GM12875 (cell line): ENCODE data around the gene MLNR.

Experiments used
- H3K4me3 ChIP-seq: one replicate; pipeline ENCODE4 v1.5.1; 2011; ENCODE audit warnings: low read depth, low read length, control low read depth
- TF ChIP-seq, protein P1 (sequence below): IDR thresholded peaks from 2 replicates; pipeline ENCODE4 v1.5.1; 2011; ENCODE audit warnings: low read depth, mild to moderate bottlenecking, control low read depth, inconsistent platforms, low read length, moderate library complexity, borderline replicate concordance; ENCODE audit not compliant: insufficient read depth

Gene MLNR

DNA sequence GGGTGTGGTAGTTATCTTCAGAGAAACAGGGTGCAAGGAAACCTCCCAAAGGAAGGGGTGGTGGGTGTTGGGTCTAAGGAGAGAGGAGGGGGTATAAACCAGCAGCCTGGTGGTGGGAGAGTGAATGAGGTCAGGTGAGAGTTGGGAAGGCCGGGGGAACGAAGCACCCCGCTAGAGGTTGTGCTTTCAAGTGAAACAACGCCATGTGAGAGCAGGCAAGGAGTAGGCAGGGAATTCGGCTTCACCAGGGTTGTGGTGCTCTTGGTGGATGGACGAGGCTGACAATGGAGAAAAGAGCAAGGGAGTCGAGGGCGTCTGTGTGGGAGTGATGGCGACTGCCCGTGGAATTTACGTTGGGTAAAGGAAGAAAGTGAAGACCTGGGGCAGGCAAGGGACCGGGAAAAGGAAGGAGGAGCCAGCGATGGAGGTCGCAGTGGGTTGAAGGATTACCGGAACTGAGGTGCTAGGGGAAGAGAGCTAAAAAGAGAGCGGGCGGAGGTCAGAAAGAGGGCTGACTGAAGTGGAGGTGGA lies 2.1 kb upstream of the MLNR start:
- TF ChIP-seq, protein P1, sequence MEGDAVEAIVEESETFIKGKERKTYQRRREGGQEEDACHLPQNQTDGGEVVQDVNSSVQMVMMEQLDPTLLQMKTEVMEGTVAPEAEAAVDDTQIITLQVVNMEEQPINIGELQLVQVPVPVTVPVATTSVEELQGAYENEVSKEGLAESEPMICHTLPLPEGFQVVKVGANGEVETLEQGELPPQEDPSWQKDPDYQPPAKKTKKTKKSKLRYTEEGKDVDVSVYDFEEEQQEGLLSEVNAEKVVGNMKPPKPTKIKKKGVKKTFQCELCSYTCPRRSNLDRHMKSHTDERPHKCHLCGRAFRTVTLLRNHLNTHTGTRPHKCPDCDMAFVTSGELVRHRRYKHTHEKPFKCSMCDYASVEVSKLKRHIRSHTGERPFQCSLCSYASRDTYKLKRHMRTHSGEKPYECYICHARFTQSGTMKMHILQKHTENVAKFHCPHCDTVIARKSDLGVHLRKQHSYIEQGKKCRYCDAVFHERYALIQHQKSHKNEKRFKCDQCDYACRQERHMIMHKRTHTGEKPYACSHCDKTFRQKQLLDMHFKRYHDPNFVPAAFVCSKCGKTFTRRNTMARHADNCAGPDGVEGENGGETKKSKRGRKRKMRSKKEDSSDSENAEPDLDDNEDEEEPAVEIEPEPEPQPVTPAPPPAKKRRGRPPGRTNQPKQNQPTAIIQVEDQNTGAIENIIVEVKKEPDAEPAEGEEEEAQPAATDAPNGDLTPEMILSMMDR: no peak
- H3K4me3 ChIP-seq: no peak overlapping the region

DNA sequence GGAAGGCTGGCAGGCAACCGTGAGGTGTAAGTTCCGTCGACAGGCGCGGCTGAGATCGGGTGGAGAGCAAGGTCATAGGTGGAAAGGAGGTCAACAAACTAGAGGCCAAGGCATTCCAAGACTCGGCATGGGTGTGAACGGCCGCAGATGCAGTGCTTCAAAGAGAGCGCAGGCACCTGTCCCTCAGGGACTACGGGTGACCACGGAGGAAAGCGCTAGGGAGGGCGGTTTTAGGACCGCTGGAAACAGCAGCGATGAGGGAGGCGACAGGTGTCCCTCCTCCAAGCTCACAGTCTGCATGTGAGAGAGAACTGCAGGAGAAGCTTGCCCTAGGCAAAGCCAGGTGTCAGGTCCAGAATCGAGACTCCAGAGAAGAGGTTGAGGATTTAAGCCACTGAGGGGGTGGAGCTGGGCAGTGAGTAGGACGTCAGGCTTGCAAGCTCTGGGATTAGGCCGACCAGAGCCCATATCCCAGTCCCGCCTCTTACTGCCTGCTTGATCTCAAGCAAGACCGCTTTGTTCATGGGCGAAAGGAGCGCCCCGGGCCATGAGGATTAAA lies 1.6 kb upstream of the MLNR start:
- TF ChIP-seq, protein P1: no peak
- H3K4me3 ChIP-seq: no peak overlapping the region

DNA sequence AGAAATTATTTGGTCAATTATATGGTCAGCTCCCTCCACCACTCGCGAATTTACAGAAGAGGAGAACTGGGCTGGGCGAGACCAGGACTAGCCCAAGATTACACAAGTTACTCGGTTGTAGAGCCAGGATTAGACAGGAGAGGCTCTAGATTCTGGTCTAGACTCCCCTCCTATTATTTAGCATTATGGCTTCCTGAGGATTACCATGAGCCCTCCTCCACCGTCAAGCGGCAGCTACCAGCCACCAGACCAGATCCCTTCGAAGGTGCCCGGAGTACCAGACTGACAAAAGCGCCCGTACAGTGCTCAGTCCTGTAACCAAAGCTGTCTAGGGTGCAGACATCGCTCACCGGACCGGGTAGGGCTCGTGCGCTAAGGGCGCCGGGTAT lies 497 bp upstream of the MLNR start:
- peak overlapping the region; percentile 1 for H3K4me3 ChIP-seq
- TF ChIP-seq, protein P1: no peak

DNA sequence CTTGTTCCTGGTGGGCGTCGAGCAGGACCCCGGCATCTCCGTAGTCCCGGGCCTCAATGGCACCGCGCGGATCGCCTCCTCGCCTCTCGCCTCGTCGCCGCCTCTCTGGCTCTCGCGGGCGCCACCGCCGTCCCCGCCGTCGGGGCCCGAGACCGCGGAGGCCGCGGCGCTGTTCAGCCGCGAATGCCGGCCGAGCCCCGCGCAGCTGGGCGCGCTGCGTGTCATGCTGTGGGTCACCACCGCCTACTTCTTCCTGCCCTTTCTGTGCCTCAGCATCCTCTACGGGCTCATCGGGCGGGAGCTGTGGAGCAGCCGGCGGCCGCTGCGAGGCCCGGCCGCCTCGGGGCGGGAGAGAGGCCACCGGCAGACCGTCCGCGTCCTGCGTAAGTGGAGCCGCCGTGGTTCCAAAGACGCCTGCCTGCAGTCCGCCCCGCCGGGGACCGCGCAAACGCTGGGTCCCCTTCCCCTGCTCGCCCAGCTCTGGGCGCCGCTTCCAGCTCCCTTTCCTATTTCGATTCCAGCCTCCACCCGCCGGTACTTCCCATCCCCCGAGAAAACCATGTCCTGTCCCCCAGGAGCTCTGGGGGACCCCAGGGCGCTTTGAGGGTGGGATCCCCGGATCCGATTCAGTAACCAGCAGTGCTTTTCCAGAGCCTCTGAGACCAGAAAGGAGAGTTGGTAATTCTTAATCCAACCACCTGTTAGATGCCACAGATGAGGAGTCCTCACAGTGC lies 885 bp downstream of the MLNR start:
- TF ChIP-seq, protein P1: no peak
- H3K4me3 ChIP-seq: no peak overlapping the region

DNA sequence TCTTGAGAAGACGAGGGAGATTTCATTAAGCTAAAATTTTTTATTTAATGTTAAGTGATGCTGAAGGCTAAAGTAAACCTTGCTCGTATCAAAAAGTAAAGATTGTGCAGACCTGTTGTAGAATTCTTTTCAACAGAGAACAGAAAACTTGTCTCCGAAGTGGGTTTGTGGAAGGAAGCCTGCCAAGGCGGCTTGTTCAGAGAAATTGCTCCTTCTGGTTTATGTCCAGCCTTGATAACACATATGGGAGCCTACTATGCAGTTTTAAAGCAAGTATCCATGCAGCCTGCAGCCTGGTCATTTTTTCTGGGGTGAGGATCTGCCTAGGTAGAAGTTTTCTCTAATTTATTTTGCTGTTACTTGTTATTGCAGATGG lies 1.4 kb downstream of the MLNR start:
- H3K4me3 ChIP-seq: no peak overlapping the region
- TF ChIP-seq, protein P1: no peak

DNA sequence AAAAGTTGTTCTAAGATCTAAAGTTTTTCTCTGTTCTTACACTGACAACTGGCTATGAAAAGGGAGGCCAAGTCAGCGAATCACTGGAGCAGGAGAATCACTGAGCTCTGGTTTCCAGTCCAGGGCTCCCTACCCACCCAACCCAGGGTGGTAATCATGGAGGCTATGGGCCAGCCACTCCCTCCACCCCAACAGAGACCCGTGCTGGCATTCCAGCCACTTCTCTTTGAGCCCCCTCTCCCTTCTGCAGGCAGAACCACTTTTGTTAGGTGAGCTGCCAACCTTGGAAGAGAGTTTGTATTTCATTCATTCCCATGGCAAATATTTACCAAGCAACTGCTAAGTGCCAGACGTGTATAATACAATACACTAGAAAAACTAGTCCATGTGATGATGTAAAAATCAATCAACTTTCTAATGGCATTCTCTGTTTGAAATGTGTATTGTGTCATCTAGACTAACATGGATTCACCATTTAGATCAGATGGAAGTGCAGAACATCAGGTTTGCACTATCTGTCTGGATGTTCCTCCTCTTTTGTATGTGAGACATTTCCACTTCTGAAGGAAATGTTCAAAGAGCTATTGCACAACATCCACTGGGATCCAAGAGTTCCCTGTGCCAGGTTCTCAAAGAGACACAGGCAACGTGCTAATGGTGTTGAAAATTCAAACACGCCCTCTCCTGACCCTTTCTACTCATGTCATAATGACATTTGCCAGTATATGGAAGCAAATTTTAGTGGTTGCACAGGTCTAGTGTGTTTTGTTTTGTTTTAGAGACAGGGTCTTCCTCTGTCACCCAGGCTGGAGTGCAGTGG lies 5.3 kb downstream of the MLNR start:
- no peak overlapping the region for H3K4me3 ChIP-seq
- TF ChIP-seq, protein P1: no peak
